ENCODE data around the gene RER1. TPM values are rescaled to one million over a fixed set of nuclear protein-coding genes. Genes with fewer than 3 reads are reported as not detected.

RER1 gene
- total RNA-seq, 1 experiment from 2014 or later = 133 TPM

DNA sequence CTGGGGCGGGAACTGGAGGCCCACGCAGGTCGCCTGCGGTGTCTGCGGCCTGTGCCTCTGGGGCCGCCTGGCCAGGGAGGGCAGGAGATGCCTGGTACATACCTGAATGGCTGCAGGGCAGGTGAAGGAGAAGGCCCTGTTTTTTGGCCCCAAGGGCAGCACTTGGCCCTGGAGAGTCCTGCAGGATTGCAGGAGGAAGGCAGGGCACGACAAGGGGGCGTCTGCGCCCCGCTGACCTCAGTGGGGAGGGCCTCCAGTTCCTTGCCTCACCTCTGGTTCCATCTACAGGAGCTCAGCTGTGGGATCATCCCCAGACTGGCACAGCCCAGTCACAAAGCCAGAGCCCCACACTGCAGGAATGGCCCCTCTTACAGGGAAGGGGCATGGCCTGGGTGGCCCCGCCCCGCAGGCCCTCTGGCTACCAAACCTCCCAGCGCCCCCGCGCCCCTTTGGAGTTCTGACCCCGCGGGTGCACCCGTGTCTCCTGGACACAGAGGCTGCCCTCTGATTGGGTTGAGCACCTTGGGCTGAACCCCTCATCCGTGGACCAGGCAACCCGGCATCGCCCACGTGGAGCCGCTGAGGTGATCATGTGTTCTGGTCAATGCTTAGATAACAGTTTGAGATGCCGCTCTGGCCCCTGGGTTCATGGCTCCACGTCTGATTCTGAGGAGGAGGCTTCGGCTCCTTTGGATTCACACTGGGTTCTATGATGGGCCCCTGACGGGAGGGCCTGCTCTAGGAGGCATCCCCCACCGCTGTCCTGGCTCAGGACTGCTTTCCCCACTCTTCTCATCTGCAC, 22.1 kb downstream of the RER1 start:
- Histone ChIP-seq H3K36me3 (replicated peaks; ENCODE audit: control insufficient read depth, insufficient read depth, low read length) (peaks cover 1% of the 10 kb centered on the region; the same call in 1 of the 2 replicates), H3K27me3 (ENCODE audit: control insufficient read depth, insufficient read depth, low read length) (no peaks in the 10 kb centered on the region), H3K4me3 (ENCODE audit: insufficient read depth, low read depth, low read length) (peak overlapping the region; percentile 96)
- peak; percentile 82 for DNase-seq

DNA sequence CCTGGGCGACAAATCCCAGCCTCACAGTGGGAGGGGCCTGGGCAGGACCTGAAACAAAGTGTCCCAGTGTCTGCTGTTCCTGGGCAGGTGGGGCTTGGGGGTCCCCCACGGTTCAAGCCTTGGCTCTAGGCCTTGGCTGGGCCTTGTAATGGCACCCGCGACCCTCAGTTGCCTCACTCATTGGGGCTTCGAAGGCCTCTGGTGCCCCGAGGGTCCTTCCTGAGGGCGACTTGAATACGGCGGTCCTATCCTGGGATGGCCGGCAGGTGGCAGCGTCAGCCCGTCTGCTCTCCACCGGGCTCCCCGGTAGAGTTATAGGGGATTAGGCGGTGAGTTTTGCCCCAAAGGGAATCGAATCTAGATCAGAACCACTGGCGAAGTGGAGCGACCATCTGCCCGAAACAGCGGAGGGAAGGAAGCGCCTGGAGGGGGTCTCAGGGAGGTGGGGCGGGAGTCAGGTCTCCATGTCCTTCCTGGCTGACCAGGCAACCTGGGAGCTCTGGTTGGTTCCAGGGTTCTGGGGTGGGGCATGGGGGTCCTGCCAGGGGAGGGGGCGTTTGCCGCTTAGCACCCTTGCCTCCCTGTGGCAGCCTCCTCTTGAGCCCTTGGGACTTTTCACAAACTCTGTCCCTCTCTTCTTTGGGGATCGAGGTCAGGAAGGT, 22.8 kb downstream of the RER1 start:
- H3K36me3 ChIP-seq (replicated peaks; ENCODE audit: control insufficient read depth, insufficient read depth, low read length) = peaks cover 1% of the 10 kb centered on the region; the same call in 1 of the 2 replicates
- DNase-seq = peak; percentile 98
- no peaks in the 10 kb centered on the region; the same call in 1 of the 2 replicates for H3K27me3 ChIP-seq (ENCODE audit: control insufficient read depth, insufficient read depth, low read length)
- H3K4me3 ChIP-seq (ENCODE audit: insufficient read depth, low read depth, low read length) = peak overlapping the region; percentile 96

DNA sequence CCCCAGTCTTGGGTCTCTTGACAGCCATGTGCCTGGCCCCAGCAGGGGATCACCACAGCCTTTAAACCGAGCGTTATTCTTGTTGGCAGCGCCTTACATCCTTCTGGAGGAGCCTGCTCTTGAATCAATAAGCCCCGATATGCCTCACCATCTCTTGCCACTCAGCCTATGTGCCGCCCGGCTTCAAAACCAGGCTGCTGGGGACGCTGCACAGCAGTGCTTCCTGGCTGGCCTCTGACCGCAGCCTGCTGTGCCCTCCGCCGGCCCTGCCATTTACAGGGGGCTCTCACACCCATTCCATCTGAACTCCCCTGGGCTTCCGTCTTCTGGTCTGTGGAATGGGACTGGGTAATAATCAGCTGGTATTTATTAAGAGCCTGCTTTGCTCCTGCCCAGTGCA, 23.7 kb downstream of the RER1 start:
- DNase-seq = no peak
- Histone ChIP-seq H3K4me3 (ENCODE audit: insufficient read depth, low read depth, low read length) (no peak overlapping the region), H3K27me3 (ENCODE audit: control insufficient read depth, insufficient read depth, low read length) (no peaks in the 10 kb centered on the region; the same call in 1 of the 2 replicates), H3K36me3 (replicated peaks; ENCODE audit: control insufficient read depth, insufficient read depth, low read length) (no peaks in the 10 kb centered on the region; the same call in 1 of the 2 replicates)

DNA sequence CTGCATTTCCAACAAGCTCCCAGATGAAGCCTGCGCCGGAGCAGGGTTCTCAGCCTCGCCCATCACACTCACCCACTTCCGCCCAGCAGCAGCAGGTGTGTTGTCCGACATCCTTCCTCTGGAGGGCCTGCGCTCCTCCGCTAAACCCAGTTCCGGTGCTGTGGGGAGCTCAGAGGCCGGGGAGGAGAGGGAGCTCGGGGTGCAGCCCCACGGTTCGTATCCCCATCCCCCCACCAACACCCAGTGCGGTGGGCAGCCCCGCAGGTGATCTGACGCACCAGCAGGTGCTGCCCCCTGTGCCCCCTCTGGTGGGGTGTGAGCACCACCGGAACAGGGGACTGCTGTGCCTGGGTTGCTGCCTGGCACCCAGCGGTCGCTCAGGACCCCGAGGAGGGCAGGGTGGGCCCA, 24.2 kb downstream of the RER1 start:
- H3K4me3 ChIP-seq (ENCODE audit: insufficient read depth, low read depth, low read length) = no peak overlapping the region
- no peaks in the 10 kb centered on the region; the same call in 1 of the 2 replicates for H3K27me3 ChIP-seq (ENCODE audit: control insufficient read depth, insufficient read depth, low read length)
- no peaks in the 10 kb centered on the region for H3K36me3 ChIP-seq (replicated peaks; ENCODE audit: control insufficient read depth, insufficient read depth, low read length)
- no peak for DNase-seq

DNA sequence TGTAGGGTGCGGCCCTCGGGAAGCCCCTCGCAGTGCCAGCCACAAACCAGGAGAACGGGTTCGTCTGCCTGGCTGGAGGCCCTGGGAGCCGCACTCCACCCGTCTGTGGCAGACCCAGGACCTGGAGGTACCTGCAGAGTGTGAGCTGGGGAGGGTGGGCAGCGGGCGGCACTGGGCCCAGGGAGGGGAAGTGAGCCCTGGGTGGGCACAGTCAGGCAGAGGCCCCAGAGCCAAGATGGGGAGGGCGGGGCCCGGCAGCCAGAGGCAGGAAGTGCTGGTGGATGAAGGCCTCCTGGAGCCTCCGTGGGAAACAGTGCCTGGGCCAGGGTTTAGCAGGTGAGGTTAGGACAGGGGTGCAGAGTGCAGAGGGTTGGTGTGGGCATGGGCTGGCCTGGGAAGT, 24.8 kb downstream of the RER1 start:
- no peak for DNase-seq
- H3K27me3 ChIP-seq (ENCODE audit: control insufficient read depth, insufficient read depth, low read length) = no peaks in the 10 kb centered on the region; the same call in 1 of the 2 replicates
- no peak overlapping the region for H3K4me3 ChIP-seq (ENCODE audit: insufficient read depth, low read depth, low read length)
- H3K36me3 ChIP-seq (replicated peaks; ENCODE audit: control insufficient read depth, insufficient read depth, low read length) = no peaks in the 10 kb centered on the region

DNA sequence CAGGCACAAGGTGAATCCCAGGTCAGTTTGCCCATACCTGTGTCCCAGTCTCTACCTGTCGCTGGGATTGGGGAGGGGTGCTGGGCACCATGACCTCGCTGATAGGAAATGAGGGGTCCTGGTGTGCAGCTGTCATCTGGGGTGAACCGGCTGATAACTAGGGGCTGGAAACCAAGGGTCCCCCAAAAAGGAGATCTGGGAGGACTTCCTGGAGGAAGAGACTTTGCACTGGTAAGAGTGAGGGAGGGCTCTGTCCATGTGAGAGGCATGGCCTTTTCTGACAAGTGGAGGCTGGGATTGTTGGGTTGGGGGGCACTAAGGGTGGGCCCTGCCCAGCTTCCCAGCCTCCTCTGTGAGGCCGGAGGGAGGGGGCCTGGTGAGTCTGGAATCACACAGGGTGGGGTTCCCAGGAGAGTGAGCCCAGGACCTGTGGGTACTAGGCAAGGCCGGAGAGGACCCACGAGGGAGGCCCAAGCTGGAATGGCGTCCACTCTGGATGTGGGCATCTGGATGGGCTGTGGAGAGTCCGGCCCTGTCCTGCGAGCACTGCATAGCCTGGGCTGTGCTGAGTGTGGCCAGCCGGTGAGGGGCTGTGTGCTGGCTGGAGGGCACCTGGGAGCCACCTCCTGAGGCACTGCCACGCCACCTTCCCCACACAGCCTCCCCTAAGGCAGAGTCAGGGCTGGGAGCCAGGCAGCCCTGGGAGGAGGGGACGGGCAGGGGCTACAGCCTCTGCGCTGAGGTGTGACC, 25.6 kb downstream of the RER1 start:
- Histone ChIP-seq H3K4me3 (ENCODE audit: insufficient read depth, low read depth, low read length) (no peak overlapping the region), H3K27me3 (ENCODE audit: control insufficient read depth, insufficient read depth, low read length) (no peaks in the 10 kb centered on the region; the same call in 1 of the 2 replicates), H3K36me3 (replicated peaks; ENCODE audit: control insufficient read depth, insufficient read depth, low read length) (no peaks in the 10 kb centered on the region)
- DNase-seq = no peak

DNA sequence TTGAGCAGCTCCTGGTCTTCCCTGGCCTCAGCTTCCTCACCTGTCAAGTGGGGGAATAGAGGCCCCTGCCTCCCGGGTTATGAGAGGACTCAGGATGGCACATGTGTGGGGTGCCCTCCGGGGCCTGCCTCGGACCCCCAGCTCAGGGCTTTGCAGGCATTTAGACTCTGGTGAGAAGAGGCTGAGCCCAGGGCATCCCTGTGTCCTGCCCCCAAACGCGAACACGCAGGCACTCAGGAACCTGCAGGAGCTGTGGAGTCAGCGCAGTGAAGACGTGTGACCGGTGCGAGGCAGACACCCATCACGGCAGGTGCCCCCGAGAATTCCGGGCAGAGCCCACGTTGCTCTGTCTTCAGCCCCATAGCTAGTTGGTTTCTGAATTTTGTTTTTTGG, 26.2 kb downstream of the RER1 start:
- Histone ChIP-seq H3K4me3 (ENCODE audit: insufficient read depth, low read depth, low read length) (no peak overlapping the region), H3K36me3 (replicated peaks; ENCODE audit: control insufficient read depth, insufficient read depth, low read length) (no peaks in the 10 kb centered on the region), H3K27me3 (ENCODE audit: control insufficient read depth, insufficient read depth, low read length) (no peaks in the 10 kb centered on the region; the same call in 1 of the 2 replicates)
- DNase-seq = no peak

DNA sequence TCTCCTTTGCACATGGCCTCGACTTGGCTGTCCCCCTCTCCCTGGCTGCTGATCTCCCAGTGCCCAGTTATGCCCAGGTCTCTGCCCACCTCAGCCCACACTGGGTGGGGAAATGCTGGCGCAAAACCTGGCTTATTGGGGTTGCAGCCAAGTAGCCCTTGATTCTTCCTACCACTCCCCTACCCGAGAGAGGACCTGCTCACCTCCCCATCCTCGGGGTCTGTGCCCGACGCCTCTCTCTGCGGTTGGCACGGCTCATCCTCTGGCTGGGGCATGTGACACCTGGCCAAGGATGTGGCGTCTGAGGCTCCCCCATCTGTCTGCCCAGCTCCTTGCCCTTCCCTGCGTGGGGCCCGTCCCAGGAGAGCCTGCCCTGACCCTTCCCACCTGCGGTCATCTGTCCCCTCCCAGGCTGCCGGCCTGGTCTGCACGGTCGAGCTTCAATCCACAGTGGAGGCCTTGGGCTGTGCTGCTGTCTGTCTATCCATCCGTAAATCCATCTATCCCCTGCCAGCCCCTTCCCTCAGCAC, 27.2 kb downstream of the RER1 start:
- DNase-seq = no peak
- Histone ChIP-seq H3K36me3 (replicated peaks; ENCODE audit: control insufficient read depth, insufficient read depth, low read length) (no peaks in the 10 kb centered on the region), H3K27me3 (ENCODE audit: control insufficient read depth, insufficient read depth, low read length) (no peaks in the 10 kb centered on the region; the same call in 1 of the 2 replicates), H3K4me3 (ENCODE audit: insufficient read depth, low read depth, low read length) (no peak overlapping the region)

DNA sequence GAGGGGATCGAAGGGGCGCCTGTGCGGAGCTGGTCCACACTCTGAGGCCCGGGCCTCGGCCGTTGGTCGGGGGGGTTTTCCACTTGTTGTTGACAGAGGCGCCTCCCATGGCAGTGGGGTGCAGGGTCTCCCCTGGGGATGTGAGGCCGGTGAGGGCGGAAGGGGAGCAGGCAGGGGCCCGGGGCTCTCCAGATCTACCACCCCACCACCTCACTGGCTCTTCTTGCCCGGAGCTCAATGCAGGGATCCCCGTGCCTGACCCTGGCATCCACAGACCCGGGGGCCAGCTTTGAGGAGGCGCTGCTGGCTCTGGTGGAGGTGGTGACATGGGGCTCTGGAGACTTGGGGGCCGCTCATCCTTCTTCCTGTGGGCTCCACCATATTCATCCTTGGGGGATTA, 27.8 kb downstream of the RER1 start:
- no peak for DNase-seq
- Histone ChIP-seq H3K36me3 (replicated peaks; ENCODE audit: control insufficient read depth, insufficient read depth, low read length) (no peaks in the 10 kb centered on the region), H3K27me3 (ENCODE audit: control insufficient read depth, insufficient read depth, low read length) (no peaks in the 10 kb centered on the region; the same call in 1 of the 2 replicates), H3K4me3 (ENCODE audit: insufficient read depth, low read depth, low read length) (no peak overlapping the region)

DNA sequence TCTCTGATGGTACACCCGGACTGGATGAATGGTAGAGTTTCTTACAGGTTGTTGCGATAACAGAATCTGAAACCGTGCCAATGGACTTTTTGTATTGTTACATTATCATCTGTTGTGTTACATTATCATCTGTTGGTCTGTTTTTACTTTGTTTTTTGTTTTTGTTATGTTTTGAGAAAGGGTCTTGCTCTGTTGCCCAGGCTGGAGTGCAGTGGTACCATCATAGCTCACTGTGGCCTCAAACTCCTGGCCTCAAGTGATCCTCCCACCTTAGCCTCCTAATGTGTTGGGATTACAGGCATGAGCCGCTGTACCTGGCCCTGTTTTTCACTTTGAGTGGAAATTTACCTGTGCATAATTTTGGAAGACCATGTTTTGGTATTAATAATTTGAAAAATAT, 30.9 kb downstream of the RER1 start:
- DNase-seq = no peak
- H3K36me3 ChIP-seq (replicated peaks; ENCODE audit: control insufficient read depth, insufficient read depth, low read length) = no peaks in the 10 kb centered on the region
- H3K27me3 ChIP-seq (ENCODE audit: control insufficient read depth, insufficient read depth, low read length) = no peaks in the 10 kb centered on the region; the same call in 1 of the 2 replicates
- no peak overlapping the region for H3K4me3 ChIP-seq (ENCODE audit: insufficient read depth, low read depth, low read length)

DNA sequence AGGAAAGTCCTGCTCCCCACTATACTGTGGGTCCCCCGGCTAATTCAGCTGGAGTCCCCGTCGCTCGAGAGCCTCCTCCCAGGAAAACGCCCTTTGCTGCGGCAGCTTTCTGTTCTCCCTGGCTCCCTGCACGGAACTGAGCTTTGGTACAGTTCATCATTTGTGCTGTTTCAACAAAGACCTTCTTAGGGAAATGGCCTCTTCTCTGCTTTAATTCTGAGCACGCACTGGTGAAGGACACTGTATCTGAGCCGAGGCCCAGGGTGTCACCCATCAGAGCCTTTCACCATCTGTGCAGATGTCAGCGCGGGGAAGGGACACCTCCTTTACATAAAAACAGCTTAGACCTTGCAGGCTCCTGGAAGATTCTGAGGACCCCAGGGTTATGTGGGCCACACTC, 34.3 kb downstream of the RER1 start:
- no peak overlapping the region for H3K4me3 ChIP-seq (ENCODE audit: insufficient read depth, low read depth, low read length)
- no peaks in the 10 kb centered on the region; the same call in 1 of the 2 replicates for H3K27me3 ChIP-seq (ENCODE audit: control insufficient read depth, insufficient read depth, low read length)
- H3K36me3 ChIP-seq (replicated peaks; ENCODE audit: control insufficient read depth, insufficient read depth, low read length) = no peaks in the 10 kb centered on the region
- DNase-seq = no peak

DNA sequence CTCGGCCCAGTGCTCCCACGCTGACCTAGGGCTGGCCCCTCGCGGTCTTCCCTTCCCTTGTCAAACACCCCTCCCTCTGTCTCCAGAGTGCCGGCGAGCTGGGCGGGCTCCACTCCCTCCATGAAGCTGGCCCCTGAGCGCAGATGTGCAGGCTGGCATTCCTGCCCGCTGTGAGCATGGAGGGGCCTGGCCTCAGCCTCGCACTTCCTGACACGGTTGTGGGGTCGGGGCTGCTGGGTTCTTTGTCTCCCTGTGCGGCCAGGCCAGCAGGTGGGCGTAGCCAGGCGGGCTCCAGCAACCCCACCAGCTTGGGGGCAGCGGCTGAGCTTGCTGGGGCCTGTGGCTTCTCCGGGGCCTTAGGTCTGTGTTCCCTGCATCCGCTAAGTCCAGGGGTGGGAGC, 34.9 kb downstream of the RER1 start:
- Histone ChIP-seq H3K36me3 (replicated peaks; ENCODE audit: control insufficient read depth, insufficient read depth, low read length) (no peaks in the 10 kb centered on the region), H3K4me3 (ENCODE audit: insufficient read depth, low read depth, low read length) (no peak overlapping the region), H3K27me3 (ENCODE audit: control insufficient read depth, insufficient read depth, low read length) (no peaks in the 10 kb centered on the region; the same call in 1 of the 2 replicates)
- DNase-seq = no peak

DNA sequence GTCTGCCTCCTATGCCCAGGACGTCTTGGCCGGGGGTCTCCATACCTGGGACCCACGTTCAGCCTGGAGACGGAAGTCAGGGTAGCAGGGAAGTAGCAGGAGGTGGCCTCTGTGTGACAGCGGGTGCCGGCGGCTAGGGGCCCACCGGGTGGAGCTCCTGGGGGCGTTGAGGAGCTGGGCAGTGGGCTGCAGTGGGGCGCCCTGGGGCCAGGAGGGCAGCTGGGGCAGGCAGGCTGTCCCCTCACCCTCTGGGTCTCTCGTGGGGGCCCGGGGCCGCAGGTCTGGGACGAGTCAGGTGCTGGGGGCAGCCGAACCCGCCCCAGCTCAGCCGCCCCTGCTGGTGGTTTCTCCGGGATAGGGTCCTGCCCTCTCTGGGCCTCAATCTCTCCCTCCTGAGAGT, 35.4 kb downstream of the RER1 start:
- Histone ChIP-seq H3K27me3 (ENCODE audit: control insufficient read depth, insufficient read depth, low read length) (no peaks in the 10 kb centered on the region; the same call in 1 of the 2 replicates), H3K36me3 (replicated peaks; ENCODE audit: control insufficient read depth, insufficient read depth, low read length) (no peaks in the 10 kb centered on the region), H3K4me3 (ENCODE audit: insufficient read depth, low read depth, low read length) (no peak overlapping the region)
- DNase-seq = no peak

DNA sequence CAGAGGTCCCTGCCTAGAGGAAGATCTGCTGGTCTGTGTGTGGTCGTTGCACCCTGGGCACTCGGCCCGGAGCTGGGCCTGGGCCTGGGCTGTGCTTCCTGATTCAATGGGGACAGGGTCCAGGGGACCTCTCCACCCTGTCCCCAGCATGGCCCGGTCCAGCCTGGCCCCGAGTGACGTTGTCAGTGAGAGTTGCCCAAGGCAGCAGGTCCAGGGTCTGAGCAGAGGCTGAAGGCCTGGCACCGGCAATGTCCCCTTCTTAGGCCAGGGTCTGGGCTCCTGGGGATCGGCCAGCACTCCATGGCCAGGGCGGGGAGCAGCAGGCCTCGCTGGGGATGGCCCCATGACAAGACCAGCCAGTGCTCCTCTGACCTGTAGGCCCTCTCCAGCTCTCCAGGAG, 36.3 kb downstream of the RER1 start:
- no peaks in the 10 kb centered on the region for H3K36me3 ChIP-seq (replicated peaks; ENCODE audit: control insufficient read depth, insufficient read depth, low read length)
- no peak for DNase-seq
- H3K4me3 ChIP-seq (ENCODE audit: insufficient read depth, low read depth, low read length) = no peak overlapping the region
- no peaks in the 10 kb centered on the region; the same call in 1 of the 2 replicates for H3K27me3 ChIP-seq (ENCODE audit: control insufficient read depth, insufficient read depth, low read length)
